ENCODE measurements around the gene OGN.

The OGN gene

GRCh38 chr9:92439921-92440750 lies 35.8 kb upstream of the OGN start (continued):
- TF ChIP-seq ZNF391 (tag by site-specific recombination; IDR thresholded peaks at IDR 0.05; ENCODE audit: borderline replicate concordance, low read depth): no peak
- no peak for TF ChIP-seq ZNF521 (tag by site-specific recombination; IDR thresholded peaks at IDR 0.05)
- TF ChIP-seq OVOL3 (tag by site-specific recombination; IDR thresholded peaks at IDR 0.05): no peak
- TF ChIP-seq ZNF311 (tag by site-specific recombination; IDR thresholded peaks at IDR 0.05; ENCODE audit: borderline replicate concordance): no peak
- no peak for TF ChIP-seq ZNF843 (tag by site-specific recombination; IDR thresholded peaks at IDR 0.05)
- no peak for TF ChIP-seq ZNF302 (tag by site-specific recombination; IDR thresholded peaks at IDR 0.05; ENCODE audit: low read depth)
- no peak for TF ChIP-seq PRDM1 (tag by site-specific recombination; IDR thresholded peaks at IDR 0.05)
- TF ChIP-seq ZFP37 (tag by site-specific recombination; IDR thresholded peaks at IDR 0.05): no peak
- TF ChIP-seq GLI2 (tag by site-specific recombination; IDR thresholded peaks at IDR 0.05; ENCODE audit: borderline replicate concordance, low read depth): peak; percentile 12; the same call in 1 of the 2 replicates
- no peak; the same call in 1 of the 2 replicates for TF ChIP-seq TSHZ1 (tag by site-specific recombination; IDR thresholded peaks at IDR 0.05; ENCODE audit: borderline replicate concordance)
- no peak for TF ChIP-seq ZNF660 (tag by site-specific recombination; IDR thresholded peaks at IDR 0.05)
- no peak for TF ChIP-seq KLF10 (tag by site-specific recombination; IDR thresholded peaks at IDR 0.05)
- no peak for TF ChIP-seq ZNF423 (tag by site-specific recombination; IDR thresholded peaks at IDR 0.05)
- TF ChIP-seq ZNF549 (tag by site-specific recombination; IDR thresholded peaks at IDR 0.05): no peak
- TF ChIP-seq ZBTB10 (tag by site-specific recombination; IDR thresholded peaks at IDR 0.05): no peak
- TF ChIP-seq ZNF274 (IDR thresholded peaks at IDR 0.05; ENCODE audit: low read length): no peak
- no peak for TF ChIP-seq ZNF274 (tag by site-specific recombination; IDR thresholded peaks at IDR 0.05; ENCODE audit: borderline replicate concordance)
- no peak for TF ChIP-seq ZNF48 (tag by site-specific recombination; IDR thresholded peaks at IDR 0.05)
- TF ChIP-seq ZNF140 (tag by site-specific recombination; IDR thresholded peaks at IDR 0.05): peak; percentile 72; the same call in 1 of the 2 replicates
- TF ChIP-seq KLF8 (tag by site-specific recombination; IDR thresholded peaks at IDR 0.05): no peak
- TF ChIP-seq ATF2 (tag by site-specific recombination; IDR thresholded peaks at IDR 0.05; ENCODE audit: low read depth): no peak
- peak; percentile 62; the same call in 1 of the 2 replicates for TF ChIP-seq ZNF266 (tag by site-specific recombination; IDR thresholded peaks at IDR 0.05; ENCODE audit: low read depth)
- no peak for TF ChIP-seq ZBTB20 (tag by site-specific recombination; IDR thresholded peaks at IDR 0.05)
- TF ChIP-seq ZSCAN23 (tag by site-specific recombination; IDR thresholded peaks at IDR 0.05): no peak
- TF ChIP-seq, protein P1, sequence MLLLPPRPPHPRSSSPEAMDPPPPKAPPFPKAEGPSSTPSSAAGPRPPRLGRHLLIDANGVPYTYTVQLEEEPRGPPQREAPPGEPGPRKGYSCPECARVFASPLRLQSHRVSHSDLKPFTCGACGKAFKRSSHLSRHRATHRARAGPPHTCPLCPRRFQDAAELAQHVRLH (tag by site-specific recombination; IDR thresholded peaks at IDR 0.05): 0 out of 2 replicates have a peak, but pooled peaks have one; percentile 21
- no peak for TF ChIP-seq ZNF544 (tag by site-specific recombination; IDR thresholded peaks at IDR 0.05)
- TF ChIP-seq ZNF529 (tag by site-specific recombination; IDR thresholded peaks at IDR 0.05; ENCODE audit: insufficient replicate concordance): no peak
- TF ChIP-seq ZNF335 (tag by site-specific recombination; conservative IDR thresholded peaks at IDR 0.05): no peak
- TF ChIP-seq SP3 (tag by site-specific recombination; IDR thresholded peaks at IDR 0.05): no peak
- TF ChIP-seq, protein P2, sequence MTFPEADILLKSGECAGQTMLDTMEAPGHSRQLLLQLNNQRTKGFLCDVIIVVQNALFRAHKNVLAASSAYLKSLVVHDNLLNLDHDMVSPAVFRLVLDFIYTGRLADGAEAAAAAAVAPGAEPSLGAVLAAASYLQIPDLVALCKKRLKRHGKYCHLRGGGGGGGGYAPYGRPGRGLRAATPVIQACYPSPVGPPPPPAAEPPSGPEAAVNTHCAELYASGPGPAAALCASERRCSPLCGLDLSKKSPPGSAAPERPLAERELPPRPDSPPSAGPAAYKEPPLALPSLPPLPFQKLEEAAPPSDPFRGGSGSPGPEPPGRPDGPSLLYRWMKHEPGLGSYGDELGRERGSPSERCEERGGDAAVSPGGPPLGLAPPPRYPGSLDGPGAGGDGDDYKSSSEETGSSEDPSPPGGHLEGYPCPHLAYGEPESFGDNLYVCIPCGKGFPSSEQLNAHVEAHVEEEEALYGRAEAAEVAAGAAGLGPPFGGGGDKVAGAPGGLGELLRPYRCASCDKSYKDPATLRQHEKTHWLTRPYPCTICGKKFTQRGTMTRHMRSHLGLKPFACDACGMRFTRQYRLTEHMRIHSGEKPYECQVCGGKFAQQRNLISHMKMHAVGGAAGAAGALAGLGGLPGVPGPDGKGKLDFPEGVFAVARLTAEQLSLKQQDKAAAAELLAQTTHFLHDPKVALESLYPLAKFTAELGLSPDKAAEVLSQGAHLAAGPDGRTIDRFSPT (tag by site-specific recombination; IDR thresholded peaks at IDR 0.05): no peak
- TF ChIP-seq ZNF223 (tag by site-specific recombination; IDR thresholded peaks at IDR 0.05): no peak

All from HEK293 (cell line).